MM.1S (cell line): ENCODE results near the gene PHF21A.

ENCODE experiments used
- EZH2phosphoT487 ChIP-seq: fragments of 300-600 bp; sonication (generic); IDR thresholded peaks from 2 replicates; pipeline ENCODE4 v1.6.1; 2018; ENCODE audit warnings: antibody characterized with exemption, low read length
- TF ChIP-seq, protein P1 (sequence below): fragments of 300-600 bp; sonication (generic); IDR thresholded peaks from 2 replicates; pipeline ENCODE4 v1.5.1; 2016; ENCODE audit warnings: antibody characterized with exemption, low read length, mixed read lengths

GRCh38 chr11:45918331-45918941 lies 202.8 kb downstream of the PHF21A start:
- no peak for TF ChIP-seq EZH2phosphoT487
- TF ChIP-seq, protein P1, sequence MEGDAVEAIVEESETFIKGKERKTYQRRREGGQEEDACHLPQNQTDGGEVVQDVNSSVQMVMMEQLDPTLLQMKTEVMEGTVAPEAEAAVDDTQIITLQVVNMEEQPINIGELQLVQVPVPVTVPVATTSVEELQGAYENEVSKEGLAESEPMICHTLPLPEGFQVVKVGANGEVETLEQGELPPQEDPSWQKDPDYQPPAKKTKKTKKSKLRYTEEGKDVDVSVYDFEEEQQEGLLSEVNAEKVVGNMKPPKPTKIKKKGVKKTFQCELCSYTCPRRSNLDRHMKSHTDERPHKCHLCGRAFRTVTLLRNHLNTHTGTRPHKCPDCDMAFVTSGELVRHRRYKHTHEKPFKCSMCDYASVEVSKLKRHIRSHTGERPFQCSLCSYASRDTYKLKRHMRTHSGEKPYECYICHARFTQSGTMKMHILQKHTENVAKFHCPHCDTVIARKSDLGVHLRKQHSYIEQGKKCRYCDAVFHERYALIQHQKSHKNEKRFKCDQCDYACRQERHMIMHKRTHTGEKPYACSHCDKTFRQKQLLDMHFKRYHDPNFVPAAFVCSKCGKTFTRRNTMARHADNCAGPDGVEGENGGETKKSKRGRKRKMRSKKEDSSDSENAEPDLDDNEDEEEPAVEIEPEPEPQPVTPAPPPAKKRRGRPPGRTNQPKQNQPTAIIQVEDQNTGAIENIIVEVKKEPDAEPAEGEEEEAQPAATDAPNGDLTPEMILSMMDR: no peak
